ENCODE measurements around the gene VRK1. TPM values are rescaled to one million over a fixed set of nuclear protein-coding genes. Genes with fewer than 3 reads are reported as not detected.

Gene VRK1
- total RNA-seq, 4 donors from 2014 or later = 3.8 to 7.0 (median 5.4) TPM

DNA sequence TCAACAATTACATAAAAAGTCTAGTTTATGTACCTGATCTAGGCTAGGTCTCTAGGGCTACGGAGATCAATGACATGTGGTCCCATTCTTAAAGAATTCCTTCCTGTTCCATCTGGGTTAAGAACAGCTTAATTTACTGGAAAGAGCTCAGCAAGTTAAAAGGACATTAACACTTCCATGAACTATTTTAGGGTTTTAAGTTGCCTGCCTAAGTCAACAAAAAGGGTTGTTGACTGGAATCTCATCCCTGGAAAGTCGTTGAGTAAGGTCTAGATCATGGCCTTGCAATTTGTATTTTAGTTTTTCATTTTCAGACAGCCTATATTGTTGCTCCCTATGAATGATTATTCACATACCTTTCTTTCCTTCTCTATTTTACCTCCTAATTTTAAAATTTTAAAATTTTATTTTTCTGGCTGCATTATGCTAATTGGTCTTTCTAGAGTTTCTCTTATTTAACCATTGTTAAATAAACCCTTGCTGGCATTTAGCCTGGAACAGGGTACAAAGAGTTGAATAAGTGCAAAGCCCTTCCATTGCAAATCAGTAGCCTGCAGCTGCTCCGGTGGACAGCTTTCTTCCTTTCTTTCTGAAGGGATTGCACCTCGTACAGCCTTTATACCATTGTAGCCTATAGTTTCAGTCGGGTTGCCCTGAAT is 66.3 kb downstream of the VRK1 start:
- in situ Hi-C loops (cut with MboI; ENCODE audit: low sequenced_read_pairs in 4 of 4) = no loop called here
- Histone ChIP-seq H3K4me3 (no peak overlapping the region), H3K4me1 (no peaks in the 10 kb centered on the region), H3K36me3 (no peaks in the 10 kb centered on the region), H3K9me3 (no peaks in the 10 kb centered on the region), H3K27ac (no peak overlapping the region), H3K27me3 (no peaks in the 10 kb centered on the region)
- intact Hi-C loops (cut with DNase I; ENCODE audit: low total_unique reads) = no loop called here
- ATAC-seq (no peak), DNase-seq (no peak)
- TF ChIP-seq, protein P1, sequence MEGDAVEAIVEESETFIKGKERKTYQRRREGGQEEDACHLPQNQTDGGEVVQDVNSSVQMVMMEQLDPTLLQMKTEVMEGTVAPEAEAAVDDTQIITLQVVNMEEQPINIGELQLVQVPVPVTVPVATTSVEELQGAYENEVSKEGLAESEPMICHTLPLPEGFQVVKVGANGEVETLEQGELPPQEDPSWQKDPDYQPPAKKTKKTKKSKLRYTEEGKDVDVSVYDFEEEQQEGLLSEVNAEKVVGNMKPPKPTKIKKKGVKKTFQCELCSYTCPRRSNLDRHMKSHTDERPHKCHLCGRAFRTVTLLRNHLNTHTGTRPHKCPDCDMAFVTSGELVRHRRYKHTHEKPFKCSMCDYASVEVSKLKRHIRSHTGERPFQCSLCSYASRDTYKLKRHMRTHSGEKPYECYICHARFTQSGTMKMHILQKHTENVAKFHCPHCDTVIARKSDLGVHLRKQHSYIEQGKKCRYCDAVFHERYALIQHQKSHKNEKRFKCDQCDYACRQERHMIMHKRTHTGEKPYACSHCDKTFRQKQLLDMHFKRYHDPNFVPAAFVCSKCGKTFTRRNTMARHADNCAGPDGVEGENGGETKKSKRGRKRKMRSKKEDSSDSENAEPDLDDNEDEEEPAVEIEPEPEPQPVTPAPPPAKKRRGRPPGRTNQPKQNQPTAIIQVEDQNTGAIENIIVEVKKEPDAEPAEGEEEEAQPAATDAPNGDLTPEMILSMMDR (IDR thresholded peaks at IDR 0.05 in 4 of 5, conservative IDR thresholded peaks at IDR 0.05 in 1 of 5) = no peak
- TF ChIP-seq POLR2A (IDR thresholded peaks at IDR 0.05) = no peak

DNA sequence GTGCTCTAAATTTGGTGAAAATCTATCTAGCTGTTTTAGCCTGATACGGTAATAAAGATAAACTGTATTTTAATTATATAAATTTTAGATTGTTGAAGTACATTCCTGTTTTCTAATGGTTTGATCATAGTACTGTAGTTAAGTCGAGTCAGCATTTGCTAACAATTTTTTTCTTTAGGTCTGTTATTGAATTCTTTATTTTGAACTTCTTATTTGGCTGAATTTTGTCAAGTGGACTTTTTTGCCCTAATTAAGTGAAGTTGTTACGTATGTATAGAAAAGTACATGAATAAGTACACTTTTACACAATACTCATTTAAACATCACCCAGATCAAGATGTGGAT is 66.8 kb downstream of the VRK1 start:
- DNase-seq = no peak
- TF ChIP-seq, protein P1 (IDR thresholded peaks at IDR 0.05 in 4 of 5, conservative IDR thresholded peaks at IDR 0.05 in 1 of 5) = no peak
- TF ChIP-seq POLR2A (IDR thresholded peaks at IDR 0.05) = no peak
- Histone ChIP-seq H3K4me3 (no peak overlapping the region), H3K9me3 (no peaks in the 10 kb centered on the region), H3K4me1 (no peaks in the 10 kb centered on the region), H3K27me3 (no peaks in the 10 kb centered on the region), H3K36me3 (no peaks in the 10 kb centered on the region), H3K27ac (no peak overlapping the region)
- ATAC-seq = no peak
- intact Hi-C loops (cut with DNase I; ENCODE audit: low total_unique reads) = no loop called here
- in situ Hi-C loops (cut with MboI; ENCODE audit: low sequenced_read_pairs in 4 of 4) = no loop called here

DNA sequence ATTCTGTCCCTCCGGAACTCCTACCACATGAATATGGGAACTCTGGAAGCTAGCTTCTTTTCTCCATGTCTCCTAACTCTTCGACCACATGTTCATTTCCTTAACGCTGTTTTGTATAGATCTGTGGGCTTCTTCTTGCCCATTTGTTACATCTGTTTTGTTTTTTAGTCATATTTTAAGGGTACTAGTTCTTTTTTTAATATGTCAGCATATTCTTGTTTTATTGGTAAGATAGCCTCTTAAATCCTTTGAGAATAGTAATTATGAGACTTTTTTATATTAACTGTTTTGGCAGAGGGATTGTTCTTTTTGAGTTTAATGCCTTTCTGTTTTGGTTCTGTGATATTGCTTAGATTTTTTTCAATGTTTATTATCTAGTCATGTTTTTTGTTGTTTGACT is 70.5 kb downstream of the VRK1 start:
- DNase-seq = no peak
- intact Hi-C loops (cut with DNase I; ENCODE audit: low total_unique reads) = no loop called here
- in situ Hi-C loops (cut with MboI; ENCODE audit: low sequenced_read_pairs in 4 of 4) = no loop called here

DNA sequence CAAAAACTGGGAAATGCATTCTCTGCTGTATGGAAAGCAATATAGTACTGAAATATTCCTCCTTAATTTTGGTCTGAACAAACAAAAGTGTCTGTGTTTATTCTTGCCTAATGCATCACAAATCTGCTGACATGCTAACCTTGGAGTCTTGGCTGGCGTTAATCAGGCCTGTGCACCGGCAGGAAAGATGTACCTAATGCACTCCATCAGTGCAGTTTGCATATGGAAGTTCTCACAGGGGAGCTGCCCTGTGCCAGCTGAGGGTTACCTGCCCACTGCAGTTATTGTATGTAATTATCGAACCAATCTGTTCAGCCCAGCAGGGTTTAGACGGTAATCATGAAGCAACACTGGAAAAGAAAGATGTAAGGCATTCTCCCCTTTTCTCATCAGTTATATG is 76.9 kb downstream of the VRK1 start:
- ATAC-seq = no peak
- Histone ChIP-seq H3K27me3 (no peaks in the 10 kb centered on the region), H3K4me1 (no peaks in the 10 kb centered on the region), H3K4me3 (no peak overlapping the region), H3K27ac (no peak overlapping the region), H3K9me3 (no peaks in the 10 kb centered on the region), H3K36me3 (no peaks in the 10 kb centered on the region)
- DNase-seq = no peak
- TF ChIP-seq POLR2A (IDR thresholded peaks at IDR 0.05) = no peak
- TF ChIP-seq, protein P1 (IDR thresholded peaks at IDR 0.05 in 4 of 5, conservative IDR thresholded peaks at IDR 0.05 in 1 of 5) = no peak
- in situ Hi-C loops (cut with MboI; ENCODE audit: low sequenced_read_pairs in 4 of 4) (no loop called here), intact Hi-C loops (cut with DNase I; ENCODE audit: low total_unique reads) (no loop called here)

More for the DNA sequence above, 70.5 kb downstream of the VRK1 start:
- H3K4me3 ChIP-seq = no peak overlapping the region
- H3K27ac ChIP-seq = no peak overlapping the region
- no peaks in the 10 kb centered on the region for H3K4me1 ChIP-seq
- no peaks in the 10 kb centered on the region for H3K9me3 ChIP-seq
- H3K36me3 ChIP-seq = no peaks in the 10 kb centered on the region
- TF ChIP-seq, protein P1 (IDR thresholded peaks at IDR 0.05 in 4 of 5, conservative IDR thresholded peaks at IDR 0.05 in 1 of 5) = no peak
- TF ChIP-seq POLR2A (IDR thresholded peaks at IDR 0.05) = no peak
- no peaks in the 10 kb centered on the region for H3K27me3 ChIP-seq
- no peak for ATAC-seq

DNA sequence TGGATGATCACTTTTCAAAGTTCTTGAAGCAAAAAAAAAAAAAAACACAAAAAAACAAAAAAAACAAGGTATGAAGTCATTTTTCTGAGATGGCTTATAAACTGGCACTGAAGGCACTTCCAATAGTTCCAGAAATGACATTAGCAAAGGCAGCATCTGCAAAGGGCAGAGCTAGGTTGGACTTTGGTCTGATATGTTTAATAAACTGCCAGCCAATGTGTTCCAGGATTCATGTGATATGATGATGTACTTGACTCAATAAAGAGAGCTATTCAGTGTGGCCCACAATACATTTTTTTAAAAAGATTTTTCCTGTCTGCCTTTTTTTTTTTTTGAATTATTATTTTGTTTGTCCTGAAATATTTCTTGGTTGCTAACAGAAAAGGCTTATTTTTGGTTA is 79.6 kb downstream of the VRK1 start:
- Histone ChIP-seq H3K9me3 (no peaks in the 10 kb centered on the region), H3K4me3 (no peak overlapping the region), H3K4me1 (no peaks in the 10 kb centered on the region), H3K36me3 (no peaks in the 10 kb centered on the region), H3K27me3 (no peaks in the 10 kb centered on the region), H3K27ac (no peak overlapping the region)
- intact Hi-C loops (cut with DNase I; ENCODE audit: low total_unique reads) (no loop called here), in situ Hi-C loops (cut with MboI; ENCODE audit: low sequenced_read_pairs in 4 of 4) (no loop called here)
- TF ChIP-seq POLR2A (IDR thresholded peaks at IDR 0.05) = no peak
- TF ChIP-seq, protein P1 (IDR thresholded peaks at IDR 0.05 in 4 of 5, conservative IDR thresholded peaks at IDR 0.05 in 1 of 5) = no peak
- no peak for DNase-seq
- no peak for ATAC-seq
